GM10266 (cell line): ENCODE results near the gene ZNF138.
A peak's percentile ranks its signal among the peaks of the same experiment; 100 is the strongest.

Source experiments
- DNase-seq: peaks from one replicate; pipeline ENCODE4 v3.0.0; 2012; ENCODE audit errors: extremely low spot score
- TF ChIP-seq, protein P1 (sequence below): IDR thresholded peaks from 2 replicates; pipeline ENCODE4 v1.5.1; 2012; ENCODE audit warnings: mild to moderate bottlenecking, low read depth; ENCODE audit not compliant: control insufficient read depth, insufficient read depth; ENCODE audit errors: missing control alignments

ZNF138 gene

GRCh38 chr7:64868499-64868898 lies 74.3 kb downstream of the ZNF138 start:
- no peak for DNase-seq
- TF ChIP-seq, protein P1, sequence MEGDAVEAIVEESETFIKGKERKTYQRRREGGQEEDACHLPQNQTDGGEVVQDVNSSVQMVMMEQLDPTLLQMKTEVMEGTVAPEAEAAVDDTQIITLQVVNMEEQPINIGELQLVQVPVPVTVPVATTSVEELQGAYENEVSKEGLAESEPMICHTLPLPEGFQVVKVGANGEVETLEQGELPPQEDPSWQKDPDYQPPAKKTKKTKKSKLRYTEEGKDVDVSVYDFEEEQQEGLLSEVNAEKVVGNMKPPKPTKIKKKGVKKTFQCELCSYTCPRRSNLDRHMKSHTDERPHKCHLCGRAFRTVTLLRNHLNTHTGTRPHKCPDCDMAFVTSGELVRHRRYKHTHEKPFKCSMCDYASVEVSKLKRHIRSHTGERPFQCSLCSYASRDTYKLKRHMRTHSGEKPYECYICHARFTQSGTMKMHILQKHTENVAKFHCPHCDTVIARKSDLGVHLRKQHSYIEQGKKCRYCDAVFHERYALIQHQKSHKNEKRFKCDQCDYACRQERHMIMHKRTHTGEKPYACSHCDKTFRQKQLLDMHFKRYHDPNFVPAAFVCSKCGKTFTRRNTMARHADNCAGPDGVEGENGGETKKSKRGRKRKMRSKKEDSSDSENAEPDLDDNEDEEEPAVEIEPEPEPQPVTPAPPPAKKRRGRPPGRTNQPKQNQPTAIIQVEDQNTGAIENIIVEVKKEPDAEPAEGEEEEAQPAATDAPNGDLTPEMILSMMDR: no peak

GRCh38 chr7:64869121-64869725 lies 75.0 kb downstream of the ZNF138 start:
- DNase-seq: no peak
- TF ChIP-seq, protein P1: no peak

- TF ChIP-seq, protein P1: no peak
- DNase-seq: peak; percentile 6
Observed at GRCh38 chr7:64869912-64870562, 75.8 kb downstream of the ZNF138 start.

DNA sequence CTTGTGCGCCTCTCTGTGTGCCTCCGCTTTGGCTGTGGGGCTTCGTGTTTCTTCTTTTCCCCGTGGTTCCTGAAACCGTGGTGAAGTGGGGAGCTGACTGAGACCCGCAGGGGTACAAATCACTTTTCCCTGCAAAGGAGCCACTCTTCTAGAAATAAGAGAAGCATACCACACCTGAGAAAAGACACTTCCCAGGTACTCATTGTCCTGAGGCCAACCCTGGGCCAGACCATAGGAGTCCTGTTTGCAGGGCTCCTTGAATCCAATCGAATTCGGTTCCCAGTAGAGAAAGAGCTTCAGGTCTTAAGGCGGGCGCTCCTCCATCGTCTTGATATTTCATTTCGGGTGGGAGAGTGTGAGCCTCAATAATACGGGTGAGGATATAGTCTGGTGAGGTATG lies 76.4 kb downstream of the ZNF138 start:
- TF ChIP-seq, protein P1: no peak
- peak; percentile 6 for DNase-seq

GRCh38 chr7:64871761-64872160 lies 77.5 kb downstream of the ZNF138 start:
- DNase-seq: no peak
- TF ChIP-seq, protein P1: no peak

GRCh38 chr7:64872351-64873154 lies 78.3 kb downstream of the ZNF138 start:
- no peak for DNase-seq
- TF ChIP-seq, protein P1: no peak

GRCh38 chr7:64873155-64873500 lies 78.9 kb downstream of the ZNF138 start:
- no peak for DNase-seq
- TF ChIP-seq, protein P1: no peak
